ENCODE data around the gene PITX1.

Gene PITX1

GRCh38 chr5:135061001-135061400 lies 27.0 kb upstream of the PITX1 start:
- no peak for FAIRE-seq

GRCh38 chr5:135060021-135060420 lies 26.0 kb upstream of the PITX1 start:
- FAIRE-seq, result no peak

GRCh38 chr5:135059000-135059923 lies 25.2 kb upstream of the PITX1 start:
- FAIRE-seq, result no peak

- no peak for FAIRE-seq
Measured at GRCh38 chr5:135058331-135058732, 24.3 kb upstream of the PITX1 start.

- FAIRE-seq, result no peak
Measured at GRCh38 chr5:135057233-135057632, 23.2 kb upstream of the PITX1 start.

- no peak for FAIRE-seq
Measured at GRCh38 chr5:135056316-135057030, 22.4 kb upstream of the PITX1 start.

GRCh38 chr5:135055396-135055795 lies 21.4 kb upstream of the PITX1 start:
- FAIRE-seq, result no peak

GRCh38 chr5:135054546-135054945 lies 20.5 kb upstream of the PITX1 start:
- FAIRE-seq, result no peak

GRCh38 chr5:135053989-135054388 lies 20.0 kb upstream of the PITX1 start:
- no peak for FAIRE-seq

GRCh38 chr5:135053278-135053677 lies 19.2 kb upstream of the PITX1 start:
- no peak for FAIRE-seq

GRCh38 chr5:135052511-135053145 lies 18.6 kb upstream of the PITX1 start:
- no peak for FAIRE-seq

- FAIRE-seq, result no peak
Measured at GRCh38 chr5:135051872-135052271, 17.8 kb upstream of the PITX1 start.

- no peak for FAIRE-seq
Measured at GRCh38 chr5:135051399-135051798, 17.4 kb upstream of the PITX1 start.

- FAIRE-seq, result no peak
Measured at GRCh38 chr5:135050244-135050767, 16.3 kb upstream of the PITX1 start.

- FAIRE-seq, result no peak
Measured at GRCh38 chr5:135048930-135049329, 14.9 kb upstream of the PITX1 start.

GRCh38 chr5:135048286-135048685 lies 14.3 kb upstream of the PITX1 start:
- no peak for FAIRE-seq

- FAIRE-seq, result no peak
Measured at GRCh38 chr5:135047347-135047695, 13.3 kb upstream of the PITX1 start.

- FAIRE-seq, result no peak
Measured at GRCh38 chr5:135046661-135047346, 12.8 kb upstream of the PITX1 start.

- no peak for FAIRE-seq
Measured at GRCh38 chr5:135045488-135045887, 11.5 kb upstream of the PITX1 start.

GRCh38 chr5:135042595-135042994 lies 8.6 kb upstream of the PITX1 start:
- no peak for FAIRE-seq

GRCh38 chr5:135041726-135042125 lies 7.7 kb upstream of the PITX1 start:
- FAIRE-seq, result no peak

- no peak for FAIRE-seq
Measured at GRCh38 chr5:135041145-135041587, 7.1 kb upstream of the PITX1 start.
